ENCODE results near the gene ABCD4.
"Not testable (repeated sequence)": the region's sequence is repeated elsewhere in the genome, so short reads cannot be mapped to it uniquely, and the experiment has no call there.

Gene ABCD4

DNA sequence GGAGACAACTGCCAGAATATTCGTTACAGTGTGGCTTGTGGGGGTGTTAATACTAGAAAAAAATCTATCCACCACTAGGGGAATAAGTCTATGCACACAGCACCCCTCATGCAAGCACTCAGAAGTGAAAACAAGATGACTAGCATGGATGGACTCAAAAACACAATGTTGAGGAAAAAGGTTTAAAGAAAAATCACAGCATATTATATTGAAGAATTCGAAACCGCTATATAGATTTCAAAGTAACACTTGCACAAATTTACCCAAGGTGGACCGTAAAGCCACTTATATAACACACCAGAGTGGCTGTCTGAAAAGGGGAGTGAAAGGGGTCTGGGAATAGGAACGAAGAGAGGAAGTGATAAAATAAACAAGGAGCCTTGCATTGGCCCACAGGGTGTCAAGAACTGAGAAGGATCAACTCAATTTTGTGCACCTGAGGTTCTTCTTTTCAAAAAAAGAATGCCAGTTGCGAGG lies 544 bp downstream of the ABCD4 start:
- peak; percentile 58 for DNase-seq (ENCODE audit: low spot score)

DNA sequence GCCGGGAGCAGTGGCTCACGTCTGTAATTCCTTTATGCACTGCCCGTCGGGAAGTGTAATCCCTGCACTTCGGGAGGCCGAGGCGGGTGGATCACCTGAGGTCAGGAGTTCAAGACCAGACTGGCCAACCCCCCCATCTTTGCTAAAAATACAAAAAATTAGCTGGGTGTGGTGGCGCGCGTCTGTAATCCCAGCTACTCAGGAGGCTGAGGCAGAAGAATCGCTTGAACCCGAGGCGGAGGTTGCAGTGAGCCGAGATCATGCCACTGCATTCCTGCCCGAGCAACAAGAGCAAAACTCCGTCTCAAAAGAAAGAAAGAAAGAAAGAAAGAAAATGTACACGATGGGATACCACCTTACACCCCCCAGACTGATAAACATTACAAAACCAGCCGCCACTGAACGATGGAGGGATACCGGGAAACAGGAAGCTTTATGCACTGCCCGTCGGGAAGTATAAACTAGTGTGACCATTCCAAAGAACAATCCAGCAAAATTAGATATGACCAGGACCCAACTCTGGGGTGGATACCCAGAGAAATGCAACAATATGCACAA lies 1.1 kb downstream of the ABCD4 start:
- no peak for DNase-seq (ENCODE audit: low spot score)

DNA sequence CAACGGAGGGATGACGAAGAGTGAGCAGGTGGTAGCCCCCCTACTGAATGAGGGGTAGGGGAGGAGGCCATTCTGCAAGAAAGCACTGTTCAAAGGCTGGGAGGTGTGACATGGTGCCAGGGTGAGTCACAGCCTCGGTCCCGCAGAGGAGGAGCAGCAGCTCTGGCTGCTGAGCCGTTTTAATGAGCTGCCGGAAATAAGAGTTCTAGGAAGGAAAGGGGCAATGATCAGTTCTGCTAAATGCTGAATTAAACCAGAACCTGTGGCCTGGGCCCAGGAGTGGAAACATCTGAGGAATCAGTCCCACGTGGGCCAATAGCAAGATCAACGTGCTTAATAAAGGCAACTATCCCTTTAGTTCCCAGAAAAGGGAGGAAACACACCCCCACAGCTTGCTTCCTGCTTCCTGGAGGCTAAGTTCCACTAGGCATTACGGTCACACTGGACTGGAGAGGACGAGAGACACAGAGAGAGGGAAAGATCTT lies 3.6 kb downstream of the ABCD4 start:
- DNase-seq (ENCODE audit: low spot score), result peak; percentile 70

DNA sequence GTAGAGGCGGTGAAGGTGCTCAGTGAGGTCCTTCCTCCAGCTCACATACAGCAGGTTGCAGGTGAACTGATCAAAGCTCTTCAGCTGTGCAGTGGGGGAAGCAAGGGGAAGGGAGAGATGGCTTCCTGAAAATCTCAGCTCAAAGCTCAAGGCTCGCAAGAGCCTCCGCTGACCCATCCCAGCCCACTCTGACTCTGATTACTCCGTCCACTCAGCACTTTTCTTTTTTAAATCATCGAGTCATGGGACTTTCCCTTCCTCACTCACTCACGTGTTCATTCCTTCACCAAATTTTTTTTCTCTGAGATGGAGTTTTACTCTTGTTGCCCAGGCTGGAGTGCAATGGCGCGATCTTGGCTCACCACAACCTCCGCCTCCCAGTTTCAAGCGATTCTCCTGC lies 4.7 kb downstream of the ABCD4 start:
- no peak for DNase-seq (ENCODE audit: low spot score)

DNA sequence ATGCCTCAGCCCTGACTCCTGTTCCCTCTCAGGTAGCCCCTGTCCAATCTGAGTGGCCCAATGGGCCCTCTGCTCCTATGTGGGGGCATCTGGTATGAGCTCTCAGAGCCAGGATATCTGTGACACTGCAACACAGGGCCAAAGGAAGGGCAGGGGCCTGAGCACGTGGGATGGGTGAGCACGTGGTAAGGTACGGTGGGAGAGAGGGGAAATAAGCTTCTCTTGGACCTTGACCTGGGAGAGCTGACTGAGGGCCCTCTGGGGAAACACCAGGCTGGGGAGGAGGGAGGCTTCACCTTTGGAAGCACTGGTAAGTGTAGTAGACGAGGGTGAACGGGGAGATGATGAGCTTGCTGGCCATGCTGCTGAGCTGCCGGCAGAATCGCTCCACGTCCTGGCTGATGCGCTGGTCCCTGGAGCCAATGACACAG lies 6.7 kb downstream of the ABCD4 start:
- no peak for DNase-seq (ENCODE audit: low spot score)

DNA sequence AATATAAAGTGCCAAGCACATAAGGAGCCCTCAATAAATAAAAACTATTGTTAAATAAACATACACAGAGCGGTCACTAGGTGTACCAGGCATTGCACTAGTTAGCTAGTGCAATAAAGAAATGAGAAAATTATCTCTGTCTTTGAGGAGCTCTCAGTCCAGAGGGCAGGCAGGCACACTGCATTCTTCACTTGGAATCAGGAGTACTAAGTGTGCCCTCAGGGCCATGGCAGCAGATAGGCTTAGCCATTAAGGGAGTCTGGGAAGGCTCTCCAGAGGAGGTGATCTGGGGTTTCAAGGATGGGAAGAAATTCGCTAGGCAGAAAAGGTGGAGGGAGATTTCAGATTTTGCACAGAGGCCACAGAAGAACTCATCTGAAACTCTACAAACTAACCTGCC lies 9.1 kb downstream of the ABCD4 start:
- no peak for DNase-seq (ENCODE audit: low spot score)

DNA sequence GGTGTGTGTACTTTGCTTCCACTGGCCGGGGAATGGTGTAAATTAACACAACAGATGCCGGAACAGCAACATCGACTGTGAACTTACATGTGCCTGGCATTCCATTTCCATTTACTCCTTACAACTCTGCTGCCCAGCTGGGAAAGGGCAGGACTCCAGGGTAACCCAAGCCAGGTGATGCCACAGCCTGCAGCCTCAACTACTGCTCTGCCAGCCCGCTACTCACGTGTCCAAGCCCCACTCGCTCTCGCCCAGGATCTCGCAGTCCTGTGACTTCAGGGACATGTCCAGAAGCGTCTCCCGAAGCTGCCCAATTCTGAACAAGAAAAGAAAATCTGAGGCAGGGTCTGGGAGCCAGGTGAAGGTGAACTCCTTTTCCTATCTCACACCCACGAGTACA lies 10.7 kb downstream of the ABCD4 start:
- no peak for DNase-seq (ENCODE audit: low spot score)

DNA sequence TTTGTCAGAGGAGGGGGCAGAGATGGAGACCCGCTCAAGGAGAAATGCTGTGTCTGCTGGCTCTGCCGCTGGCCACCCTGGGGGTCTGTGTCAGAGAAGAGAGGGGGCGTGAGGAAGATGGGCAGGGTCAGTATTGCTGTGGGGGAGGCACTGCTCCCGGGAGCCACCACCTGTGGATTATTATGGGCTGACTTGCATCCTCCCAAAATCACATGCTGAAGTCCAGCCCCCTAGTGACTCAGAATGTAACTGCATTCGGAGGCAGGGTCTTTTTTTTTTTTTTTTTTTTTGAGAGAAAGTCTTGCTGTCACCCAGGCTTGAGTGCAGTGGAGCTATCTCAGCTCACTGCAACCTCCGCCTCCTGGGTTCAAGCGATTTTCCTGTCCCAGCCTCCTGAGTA lies 12.3 kb downstream of the ABCD4 start:
- peak; percentile 13 for DNase-seq (ENCODE audit: low spot score)

DNA sequence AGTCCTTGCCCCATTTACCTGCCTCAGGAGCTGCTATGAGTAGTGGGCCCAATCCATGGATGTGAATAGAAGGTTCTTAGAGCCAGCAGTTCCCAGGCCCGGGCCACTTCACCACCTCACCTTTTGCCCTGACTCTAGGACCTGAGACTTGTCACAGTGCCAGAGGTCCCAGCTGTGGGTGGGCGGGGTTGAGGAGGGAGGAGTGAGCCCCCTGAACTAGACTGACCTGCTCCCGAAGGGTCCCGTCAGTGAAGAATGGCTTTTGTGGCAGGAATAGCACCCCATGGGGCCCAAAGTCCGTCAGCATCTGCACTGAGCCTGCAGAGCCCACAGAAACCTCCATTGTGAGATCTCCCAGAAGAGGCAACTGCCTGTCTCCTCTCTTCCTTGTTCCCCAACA lies 12.9 kb downstream of the ABCD4 start:
- DNase-seq (ENCODE audit: low spot score), result no peak

DNA sequence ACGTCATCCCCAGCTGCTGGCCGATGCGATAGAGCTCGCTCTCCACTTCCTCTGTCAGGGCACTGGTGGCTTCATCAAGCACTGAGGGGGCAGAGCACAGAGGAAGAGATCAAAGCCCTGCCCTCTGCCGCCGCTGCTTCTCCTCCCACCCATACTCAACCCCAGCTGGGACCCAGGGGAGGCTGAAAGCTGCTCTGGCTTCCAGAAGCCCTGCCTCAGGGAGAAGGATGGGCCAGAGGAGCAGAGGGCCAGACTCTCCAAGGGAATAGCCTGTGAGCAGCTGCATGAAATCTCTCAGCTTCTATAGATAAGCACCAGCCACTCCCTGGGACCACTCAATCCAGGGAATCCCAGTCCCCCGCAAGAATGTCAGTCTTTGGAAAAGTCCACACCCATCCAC lies 16.0 kb downstream of the ABCD4 start:
- no peak for DNase-seq (ENCODE audit: low spot score)

DNA sequence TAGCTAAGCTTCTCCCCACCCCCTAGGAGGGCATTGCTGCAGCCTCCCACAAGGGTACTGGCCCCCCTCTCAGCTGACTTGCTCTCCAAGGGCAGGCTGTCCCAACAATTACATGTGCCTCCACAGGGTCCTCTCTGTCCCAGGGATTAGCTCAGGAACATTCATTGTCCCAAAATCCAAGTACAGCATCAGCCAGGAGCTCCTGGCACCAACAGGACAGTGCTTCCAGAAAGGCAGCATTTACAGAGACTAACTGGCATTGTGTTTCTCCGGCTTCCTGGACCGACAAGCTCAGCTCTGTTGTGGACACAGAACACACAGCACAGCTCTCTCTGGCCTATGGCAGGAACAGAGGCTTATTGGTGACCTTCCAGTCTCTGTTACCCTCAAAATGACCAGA lies 21.7 kb downstream of the ABCD4 start:
- no peak for DNase-seq (ENCODE audit: low spot score)

DNA sequence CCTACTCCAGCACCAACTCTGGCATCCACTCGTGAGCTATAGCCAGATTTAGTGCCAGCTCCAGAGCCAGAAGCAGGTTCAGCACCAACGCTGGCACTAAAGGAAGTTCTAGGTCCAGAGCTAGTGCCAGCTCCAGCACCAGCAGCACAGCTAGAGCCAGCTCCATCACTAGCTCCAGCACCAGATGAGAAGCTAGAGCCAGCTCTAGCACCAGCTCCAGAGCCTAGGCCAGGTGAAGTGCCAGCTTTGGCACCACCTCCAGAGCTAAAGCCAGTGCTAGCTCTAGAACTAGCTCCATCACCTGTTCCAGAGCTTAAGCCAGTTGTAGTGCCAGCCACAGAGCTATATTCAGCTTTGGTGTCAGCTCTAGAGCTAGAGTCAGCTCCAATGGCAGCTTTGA lies 24.7 kb downstream of the ABCD4 start:
- no peak for DNase-seq (ENCODE audit: low spot score)

DNA sequence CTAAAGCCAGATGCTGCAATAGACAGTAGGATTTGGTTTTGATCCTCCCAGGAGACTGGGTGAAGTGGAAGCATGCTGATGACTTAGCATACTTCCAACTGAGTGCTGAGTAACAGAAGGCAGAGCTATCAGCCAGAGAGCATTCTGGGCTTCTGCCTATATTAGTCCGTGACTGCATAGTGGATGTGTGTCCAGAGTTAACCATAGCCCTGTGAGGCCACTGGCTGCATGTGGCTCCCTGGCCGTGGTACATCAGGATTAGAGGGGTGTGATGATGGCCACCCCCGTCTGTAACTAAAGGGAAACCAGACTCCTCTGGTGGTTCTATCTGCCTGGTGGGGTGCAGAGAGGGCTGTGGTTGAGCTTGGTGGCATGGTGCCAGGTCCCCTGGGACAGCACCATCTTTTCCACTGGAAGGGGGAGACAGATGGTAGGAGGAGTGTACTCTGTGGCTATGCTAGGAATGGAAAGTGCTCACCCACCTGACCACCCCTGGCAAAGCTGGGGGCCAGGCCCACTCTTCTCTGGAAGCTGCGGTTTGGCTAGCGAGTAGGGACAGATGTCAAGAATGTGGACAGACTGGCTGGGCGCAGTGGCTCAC lies 27.4 kb downstream of the ABCD4 start:
- DNase-seq (ENCODE audit: low spot score), result no peak

DNA sequence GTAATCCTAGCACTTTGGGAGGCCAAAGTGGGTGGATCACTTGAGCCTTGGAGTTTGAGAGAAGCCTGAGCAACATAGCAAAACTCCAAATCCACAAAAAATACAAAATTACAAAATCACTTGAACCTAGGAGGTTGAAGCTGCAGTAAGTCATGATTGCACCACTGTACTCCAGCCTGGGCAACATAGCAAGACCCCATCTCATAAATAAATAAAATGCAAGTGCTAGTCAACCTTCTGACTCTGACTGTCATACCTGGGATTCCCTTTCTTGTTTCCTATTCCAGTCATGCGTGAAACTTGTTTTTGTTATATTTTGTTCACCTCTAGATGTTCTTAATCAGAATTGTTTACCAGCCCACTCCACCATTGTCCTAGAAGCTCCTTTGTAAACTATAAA lies 31.4 kb downstream of the ABCD4 start:
- DNase-seq (ENCODE audit: low spot score), result no peak

DNA sequence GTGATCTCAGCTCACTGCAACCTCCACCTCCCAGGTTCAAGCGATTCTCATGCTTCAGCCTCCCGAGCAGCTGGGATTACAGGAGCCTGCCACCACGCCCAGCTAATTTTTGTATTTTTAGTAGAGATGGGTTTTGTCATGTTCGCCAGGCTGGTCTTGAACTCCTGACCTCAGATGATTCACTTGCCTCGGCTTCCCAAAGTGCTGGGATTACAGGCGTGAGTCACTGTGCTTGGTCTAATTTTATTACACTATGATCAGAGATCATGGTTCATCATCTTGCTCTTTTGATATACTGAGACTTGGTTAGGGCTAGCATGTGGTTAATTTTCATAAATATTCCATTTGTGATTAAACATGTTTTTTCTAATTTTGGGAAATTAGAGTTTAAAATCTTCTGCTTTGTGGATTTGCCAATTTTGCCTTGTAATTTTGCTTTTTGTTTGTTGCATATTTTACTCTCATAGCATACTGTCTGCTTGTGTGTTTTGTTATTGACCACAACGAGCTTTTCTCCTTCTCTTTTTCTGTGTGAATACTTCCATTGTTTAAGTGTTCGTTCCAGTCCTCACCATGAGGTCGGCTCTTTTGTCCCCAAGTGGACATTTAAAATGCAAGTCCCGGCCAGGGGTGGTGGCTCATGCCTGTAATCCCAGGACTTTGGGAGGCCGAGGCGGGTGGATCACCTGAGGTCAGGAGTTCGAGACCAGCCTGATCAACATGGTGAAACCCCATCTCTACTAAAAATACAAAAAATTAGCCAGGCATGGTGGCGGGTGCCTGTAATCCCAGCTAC lies 32.2 kb downstream of the ABCD4 start:
- DNase-seq (ENCODE audit: low spot score), result not testable (repeated sequence)

DNA sequence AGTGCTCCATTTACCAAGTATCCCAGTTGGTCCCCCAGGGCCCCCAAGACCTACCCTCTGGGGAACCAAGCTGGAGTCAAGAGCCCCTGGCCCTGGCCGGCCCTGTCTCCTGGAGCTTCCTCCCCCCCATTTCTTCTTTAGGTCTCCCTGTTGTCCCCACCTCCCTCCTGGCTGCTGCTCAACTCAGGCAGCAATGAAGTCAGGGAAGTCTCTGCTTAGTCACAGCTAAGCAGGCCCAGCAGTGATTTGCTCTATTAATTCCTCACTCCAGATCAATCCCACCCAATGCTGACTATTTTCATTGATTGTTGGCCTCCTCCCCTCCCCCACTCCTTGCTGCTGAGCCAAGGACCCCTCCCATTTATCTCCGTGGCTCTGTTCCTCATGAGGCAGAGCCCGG lies 35.1 kb downstream of the ABCD4 start:
- no peak for DNase-seq (ENCODE audit: low spot score)

DNA sequence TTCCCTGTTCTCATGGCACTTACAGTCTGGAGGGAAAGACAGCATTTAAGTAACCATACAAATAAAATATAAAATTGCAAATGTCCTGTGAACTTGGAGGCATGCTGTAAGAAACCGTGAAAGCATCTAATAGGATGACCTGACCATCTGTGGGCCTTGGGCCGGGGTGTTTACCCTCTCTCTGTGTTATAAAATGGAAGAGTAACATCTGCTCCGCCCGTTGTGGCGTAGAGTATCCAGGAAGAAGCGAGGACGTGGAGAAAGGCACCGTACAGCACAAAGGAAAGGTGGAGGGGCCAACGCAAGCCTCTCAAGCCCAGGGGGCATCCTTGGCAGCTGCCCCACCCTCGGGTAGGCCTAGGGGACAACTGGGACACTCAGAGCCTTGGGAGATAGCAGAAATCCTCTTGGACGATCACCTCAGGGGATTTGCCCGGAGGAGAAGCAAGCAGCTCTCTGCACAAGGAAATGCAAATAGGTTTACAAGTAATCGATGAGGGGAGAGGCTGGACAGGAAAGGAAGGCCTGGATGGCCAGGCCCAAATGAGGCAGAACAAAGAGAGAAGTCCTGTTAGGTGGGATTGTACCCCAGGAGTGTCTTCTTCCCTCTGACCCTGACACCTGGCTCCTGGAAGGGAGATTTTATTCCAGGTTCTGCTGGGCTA lies 37.3 kb downstream of the ABCD4 start:
- DNase-seq (ENCODE audit: low spot score), result no peak

DNA sequence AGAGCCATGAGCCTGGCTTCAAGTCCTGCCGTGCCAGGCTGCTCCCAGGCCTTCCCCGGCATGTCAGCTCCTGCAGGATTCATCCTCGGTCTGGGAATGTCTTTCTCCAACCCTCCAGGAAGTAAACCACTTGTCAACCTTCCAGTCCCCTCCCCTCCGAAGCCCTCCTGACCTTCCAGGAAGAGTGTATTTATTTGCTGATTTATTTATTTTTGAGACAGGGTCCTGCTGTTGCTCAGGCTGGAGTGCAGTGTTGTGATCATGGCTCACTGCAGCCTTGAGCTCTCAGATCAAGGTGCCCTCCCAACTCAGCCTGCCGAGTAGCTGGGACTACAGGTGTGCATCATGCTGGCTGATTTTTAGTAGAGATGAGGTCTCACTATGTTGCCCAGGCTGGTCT lies 38.8 kb downstream of the ABCD4 start:
- no peak for DNase-seq (ENCODE audit: low spot score)

DNA sequence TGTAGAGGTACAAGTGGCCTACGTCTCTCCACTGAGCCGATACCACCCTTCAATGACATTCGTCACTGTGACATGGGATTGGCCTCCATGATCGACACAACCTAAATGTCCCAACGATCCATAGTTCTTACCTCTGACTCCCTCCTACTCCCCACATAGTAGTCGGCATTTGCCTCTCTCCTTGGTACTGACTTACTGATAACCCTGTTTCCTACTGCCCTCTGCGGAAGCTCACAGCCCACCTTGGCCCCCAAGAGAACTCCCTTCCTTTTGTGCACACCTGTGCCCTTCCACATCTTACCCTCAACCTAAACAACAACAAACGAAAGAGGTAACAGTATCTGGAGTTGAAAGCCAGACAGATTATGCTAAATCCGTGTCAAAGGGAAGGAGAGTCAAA lies 39.6 kb downstream of the ABCD4 start:
- DNase-seq (ENCODE audit: low spot score), result no peak

DNA sequence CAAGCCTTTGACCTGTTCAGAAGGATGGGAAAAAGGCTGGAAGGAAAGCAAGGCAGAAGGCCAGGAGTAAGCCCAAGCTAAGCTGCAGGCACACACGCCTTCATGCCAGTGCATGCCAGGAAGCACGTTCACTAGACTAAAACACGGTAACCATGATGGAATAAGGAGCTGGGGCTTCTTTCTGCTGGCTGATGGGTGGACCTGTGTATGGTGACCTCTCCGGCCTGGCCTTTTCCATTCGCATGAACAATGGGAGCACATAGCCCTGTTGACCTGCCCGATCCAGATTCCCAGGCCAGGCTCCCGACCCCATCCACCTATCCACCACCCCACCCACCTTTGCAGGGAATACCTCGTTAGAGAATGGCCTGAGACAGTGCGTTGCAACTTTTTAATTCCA lies 40.7 kb downstream of the ABCD4 start:
- no peak for DNase-seq (ENCODE audit: low spot score)

DNA sequence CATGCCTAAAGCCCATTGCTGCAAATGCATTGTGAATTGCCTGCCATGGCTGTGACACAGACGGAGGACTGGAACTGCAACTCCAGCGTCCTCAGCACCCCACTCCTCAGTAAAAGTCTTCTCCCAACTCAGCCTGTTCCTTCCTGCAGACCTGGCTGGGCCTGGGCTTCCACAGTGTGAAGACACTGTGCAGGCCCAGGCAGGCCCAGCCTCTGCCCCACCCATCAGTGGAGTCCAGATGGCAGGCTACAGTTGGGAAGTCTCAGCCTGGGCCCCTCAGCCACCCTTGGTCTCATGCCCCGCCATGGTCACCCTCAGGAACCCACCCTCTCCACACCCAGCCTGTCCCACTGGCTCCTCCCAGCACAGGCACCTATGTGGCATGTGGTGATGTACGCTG lies 41.4 kb downstream of the ABCD4 start:
- DNase-seq (ENCODE audit: low spot score), result no peak

DNA sequence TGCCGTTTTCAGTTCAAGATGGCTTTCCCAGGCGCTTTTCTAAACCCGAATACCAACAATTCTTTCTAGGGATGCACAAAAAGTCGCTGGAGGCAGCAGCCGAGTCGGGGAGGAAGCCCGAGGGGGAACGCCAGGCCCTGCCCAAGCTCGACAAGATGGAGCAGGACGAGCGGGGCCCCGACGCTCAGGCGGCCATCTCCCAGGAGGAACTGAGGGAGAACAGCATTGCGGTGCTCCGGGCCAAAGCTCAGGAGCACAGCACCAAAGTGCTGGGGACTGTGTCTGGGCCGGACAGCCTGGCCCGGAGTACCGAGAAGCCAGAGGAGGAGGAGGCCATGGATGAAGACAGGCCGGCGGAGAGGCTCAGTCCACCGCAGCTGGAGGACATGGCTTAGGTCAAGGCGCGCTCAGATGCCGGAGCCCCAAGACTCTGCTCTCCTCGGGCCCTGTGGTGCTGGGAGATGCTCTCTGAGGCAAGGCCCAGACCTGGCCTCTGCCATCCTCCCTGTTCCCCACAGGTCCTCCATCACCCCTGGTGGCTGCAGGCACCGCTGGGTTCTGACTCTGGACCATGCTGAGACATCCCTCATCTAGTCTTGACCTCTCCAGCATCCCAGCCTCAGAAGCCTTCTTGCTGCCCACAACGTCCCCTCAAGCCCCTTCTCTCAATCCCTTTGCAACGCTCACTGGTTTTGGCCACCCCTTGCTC lies 42.1 kb downstream of the ABCD4 start:
- DNase-seq (ENCODE audit: low spot score), result no peak
